H9 (cell line): ENCODE data around the gene APOB. TPM values are rescaled to one million over a fixed set of nuclear protein-coding genes. Genes with fewer than 3 reads are reported as not detected.

Experiments used
- DNase-seq: peaks from one replicate; pipeline ENCODE4 v3.0.0-alpha.2; 2017
- H2AFZ ChIP-seq: one replicate; pipeline ENCODE4 v1.6.1; 2013; ENCODE audit warnings: mild to moderate bottlenecking, low read length, control low read depth, moderate library complexity
- H2AK5ac ChIP-seq: 2 replicates; pipeline ENCODE4 v1.6.1; 2013; ENCODE audit warnings: low read length, control low read depth, mixed read lengths; ENCODE audit not compliant: insufficient read length
- H2BK120ac ChIP-seq: one replicate; pipeline ENCODE4 v1.6.1; 2013; ENCODE audit warnings: low read depth, mild to moderate bottlenecking, low read length, control low read depth, inconsistent platforms; ENCODE audit not compliant: poor library complexity, severe bottlenecking
- H2BK12ac ChIP-seq: 2 replicates; pipeline ENCODE4 v1.6.1; 2013; ENCODE audit warnings: low read length, control low read depth, mixed read lengths, low read depth; ENCODE audit not compliant: insufficient read length
- H2BK15ac ChIP-seq: 2 replicates; pipeline ENCODE4 v1.6.1; 2013; ENCODE audit warnings: low read depth, low read length, control low read depth
- H2BK20ac ChIP-seq: one replicate; pipeline ENCODE4 v1.6.1; 2013; ENCODE audit warnings: low read depth, mild to moderate bottlenecking, low read length, control low read depth, inconsistent platforms; ENCODE audit not compliant: poor library complexity, severe bottlenecking
- H2BK5ac ChIP-seq: 2 replicates; pipeline ENCODE4 v1.6.1; 2013; ENCODE audit warnings: low read length, control low read depth, mixed read lengths; ENCODE audit not compliant: insufficient read length
- H3K14ac ChIP-seq: 2 replicates; pipeline ENCODE4 v1.6.1; 2013; ENCODE audit warnings: low read length, control low read depth; ENCODE audit not compliant: insufficient read depth
- H3K18ac ChIP-seq: 2 replicates; pipeline ENCODE4 v1.6.1; 2013; ENCODE audit warnings: low read depth, mild to moderate bottlenecking, mixed read lengths, low read length, control low read depth; ENCODE audit not compliant: insufficient read length
- H3K23ac ChIP-seq: 2 replicates; pipeline ENCODE4 v1.6.1; 2013; ENCODE audit warnings: low read length, control low read depth, mixed read lengths, low read depth; ENCODE audit not compliant: insufficient read length
- H3K23me2 ChIP-seq: 2 replicates; pipeline ENCODE4 v1.6.1; 2013; ENCODE audit warnings: low read depth, mild to moderate bottlenecking, mixed read lengths, low read length, control low read depth; ENCODE audit not compliant: insufficient read length, poor library complexity, severe bottlenecking
- H3K27ac ChIP-seq: 2 replicates; pipeline ENCODE4 v1.5.1; 2013; ENCODE audit warnings: low read length, control low read depth, mixed read lengths, low read depth; ENCODE audit not compliant: insufficient read length
- H3K27me3 ChIP-seq: 2 replicates; pipeline ENCODE4 v1.6.1; 2013; ENCODE audit warnings: low read length, control low read depth, inconsistent platforms; ENCODE audit not compliant: insufficient read depth
- H3K4ac ChIP-seq: 2 replicates; pipeline ENCODE4 v1.6.1; 2013; ENCODE audit warnings: low read depth, mild to moderate bottlenecking, control low read depth, inconsistent platforms, low read length, moderate library complexity
- H3K4me1 ChIP-seq: 2 replicates; pipeline ENCODE4 v1.6.1; 2013; ENCODE audit warnings: low read length, control low read depth, inconsistent platforms; ENCODE audit not compliant: insufficient read depth
- H3K4me2 ChIP-seq: 2 replicates; pipeline ENCODE4 v1.6.1; 2013; ENCODE audit warnings: low read length, control low read depth, mixed read lengths; ENCODE audit not compliant: insufficient read length, insufficient read depth
- H3K56ac ChIP-seq: 2 replicates; pipeline ENCODE4 v1.6.1; 2013; ENCODE audit warnings: low read depth, mild to moderate bottlenecking, mixed read lengths, low read length, control low read depth; ENCODE audit not compliant: insufficient read length
- H3K79me1 ChIP-seq: 2 replicates; pipeline ENCODE4 v1.6.1; 2013; ENCODE audit warnings: low read depth, mild to moderate bottlenecking, moderate library complexity, low read length, control low read depth, inconsistent platforms; ENCODE audit not compliant: insufficient read depth, poor library complexity, severe bottlenecking
- H3K79me2 ChIP-seq: 2 replicates; pipeline ENCODE4 v1.6.1; 2013; ENCODE audit warnings: low read length, control low read depth, inconsistent platforms; ENCODE audit not compliant: insufficient read depth
- H3K9ac ChIP-seq: 2 replicates; pipeline ENCODE4 v1.6.1; 2013; ENCODE audit warnings: low read length, control low read depth, mixed read lengths; ENCODE audit not compliant: insufficient read length; ENCODE audit errors: extremely low read depth
- H3K9me3 ChIP-seq: one replicate; pipeline ENCODE4 v1.6.1; 2013; ENCODE audit warnings: low read depth, low read length, inconsistent platforms; ENCODE audit not compliant: control insufficient read depth
- H3T11ph ChIP-seq: one replicate; pipeline ENCODE4 v1.6.1; 2013; ENCODE audit warnings: mild to moderate bottlenecking, low read length, control low read depth, inconsistent platforms
- H4K20me1 ChIP-seq: one replicate; pipeline ENCODE4 v1.6.1; 2013; ENCODE audit not compliant: control insufficient read depth, insufficient read length, insufficient read depth
- H4K5ac ChIP-seq: 2 replicates; pipeline ENCODE4 v1.6.1; 2013; ENCODE audit warnings: low read depth, mild to moderate bottlenecking, mixed read lengths, low read length, control low read depth; ENCODE audit not compliant: insufficient read length
- H4K8ac ChIP-seq: replicated peaks from 2 replicates; pipeline ENCODE4 v1.6.1; 2013; ENCODE audit warnings: low read length, control low read depth, mixed read lengths, low read depth; ENCODE audit not compliant: insufficient read length
- H4K91ac ChIP-seq: 2 replicates; pipeline ENCODE4 v1.6.1; 2013; ENCODE audit warnings: low read depth, mild to moderate bottlenecking, moderate library complexity, mixed read lengths, low read length, control low read depth; ENCODE audit not compliant: insufficient read length
- H3K27ac Mint-ChIP-seq, 3 experiments: 2 replicates in 2 of 3; 3 replicates in 1 of 3; pipeline ENCODE4 v1.8.0; 2020 to 2021; ENCODE audit warnings: mixed read lengths in 3 of 3, mild to moderate bottlenecking in 1 of 3, moderate library complexity in 1 of 3
- H3K27me3 Mint-ChIP-seq: 2 replicates; pipeline ENCODE4 v1.8.0; 2021; ENCODE audit warnings: low read depth, mild to moderate bottlenecking, moderate library complexity, mixed read lengths
- H3K36me3 Mint-ChIP-seq, 3 experiments: 2 replicates in 2 of 3; 3 replicates in 1 of 3; pipeline ENCODE4 v1.8.0; 2020 to 2021; ENCODE audit warnings: low read depth in 3 of 3, mixed read lengths in 3 of 3; ENCODE audit not compliant: insufficient read depth in 1 of 3
- H3K4me1 Mint-ChIP-seq, 2 experiments: 2 replicates each; pipeline ENCODE4 v1.8.0; 2020; ENCODE audit warnings: mixed read lengths in 2 of 2
- H3K4me3 Mint-ChIP-seq, 2 experiments: 2 replicates in 1 of 2; 3 replicates in 1 of 2; pipeline ENCODE4 v1.8.0; 2020 to 2021; ENCODE audit warnings: mild to moderate bottlenecking in 2 of 2, mixed read lengths in 2 of 2, moderate library complexity in 1 of 2
- H3K9me3 Mint-ChIP-seq, 2 experiments: 2 replicates in 1 of 2; 3 replicates in 1 of 2; pipeline ENCODE4 v1.8.0; 2020; ENCODE audit warnings: mild to moderate bottlenecking in 2 of 2, mixed read lengths in 2 of 2, moderate library complexity in 1 of 2
- CTCF ChIP-seq: fragments of 200-600 bp; sonication (generic); conservative IDR thresholded peaks from 3 replicates; pipeline ENCODE4 v1.8.0; 2021; ENCODE audit warnings: antibody characterized with exemption, mild to moderate bottlenecking
- WGBS: extraction: QIAGEN DNeasy Blood & Tissue Kit; methylation state at CpG from one replicate; pipeline ENCODE4 v1.1.7; 2013; ENCODE audit warnings: missing lambda C conversion rate, low lambda C conversion rate, mixed read lengths; ENCODE audit not compliant: insufficient read length; ENCODE audit errors: extremely low coverage; 5-methylcytosine and 5-hydroxymethylcytosine counted together
- total RNA-seq: library from RNA; stranded (reverse); gene quantifications from 2 replicates; pipeline ENCODE4 v1.2.1, GENCODE V29; 2021

Gene APOB
- total RNA-seq, 1 experiment from 2014 or later, result 0.26 TPM

GRCh38 chr2:20992201-20992711 is 51.6 kb downstream of the APOB start:
- no peak overlapping the region for H3K27ac ChIP-seq
- no peak overlapping the region for H3K18ac ChIP-seq
- H3K4me2 ChIP-seq, result no peak overlapping the region
- DNase-seq, result peak; percentile 46
- no peak overlapping the region for H4K5ac ChIP-seq
- H2BK20ac ChIP-seq, result no peak overlapping the region
- H3K9ac ChIP-seq, result no peak overlapping the region
- no peak overlapping the region for H2AK5ac ChIP-seq
- TF ChIP-seq CTCF, result no peak
- Mint-ChIP-seq H3K9me3 (no peaks in the 10 kb centered on the region), H3K27ac (no peak overlapping the region), H3K36me3 (no peaks in the 10 kb centered on the region), H3K4me1 (peaks cover 0 to 4% of the 10 kb centered on the region in 2 experiments; a peak in 1 of 4 replicates), H3K27me3 (no peaks in the 10 kb centered on the region; the same call in none of the 2 replicates), H3K4me3 (no peak overlapping the region)
- H3K23ac ChIP-seq, result no peak overlapping the region
- H2AFZ ChIP-seq, result no peak overlapping the region
- no peaks in the 10 kb centered on the region; the same call in 1 of the 2 replicates for H3K4me1 ChIP-seq
- no peaks in the 10 kb centered on the region for H3K79me1 ChIP-seq
- no peak overlapping the region for H3K4ac ChIP-seq
- H3K23me2 ChIP-seq, result no peaks in the 10 kb centered on the region
- H4K91ac ChIP-seq, result no peak overlapping the region
- no peak overlapping the region for H4K8ac ChIP-seq
- no peak overlapping the region for H2BK120ac ChIP-seq
- H3K14ac ChIP-seq, result no peak overlapping the region
- no peaks in the 10 kb centered on the region for H4K20me1 ChIP-seq
- H2BK15ac ChIP-seq, result no peak overlapping the region
- no peak overlapping the region for H2BK5ac ChIP-seq
- H3T11ph ChIP-seq, result no peak overlapping the region
- H3K9me3 ChIP-seq, result no peaks in the 10 kb centered on the region
- H2BK12ac ChIP-seq, result no peak overlapping the region
- no peaks in the 10 kb centered on the region for H3K79me2 ChIP-seq
- no peak overlapping the region for H3K56ac ChIP-seq
- no peaks in the 10 kb centered on the region for H3K27me3 ChIP-seq
- WGBS, result no CpG with 5 or more reads among the region's 8 CpGs
